HG02759 (cell line): Measurements from ENCODE around the gene NEDD8.
"Not testable (repeated sequence)": the region's sequence is repeated elsewhere in the genome, so short reads cannot be mapped to it uniquely, and the experiment has no call there.

Experiments used
- ATAC-seq: cut with Tn5 transposase; IDR thresholded peaks from one replicate; pipeline ENCODE4 v1.9.1; 2021; ENCODE audit warnings: mild to moderate bottlenecking, moderate library complexity; ENCODE audit not compliant: unreplicated experiment

The NEDD8 gene

GRCh38 chr14:24228902-24229301, 3.3 kb downstream of the NEDD8 start:
- ATAC-seq, result no peak

GRCh38 chr14:24226473-24226872, 5.7 kb downstream of the NEDD8 start:
- no peak for ATAC-seq

GRCh38 chr14:24224618-24225071, 7.5 kb downstream of the NEDD8 start:
- no peak for ATAC-seq

GRCh38 chr14:24222987-24223386, 9.2 kb downstream of the NEDD8 start:
- not testable (repeated sequence) for ATAC-seq

- ATAC-seq, result no peak
Observed at GRCh38 chr14:24219521-24219920, 12.6 kb downstream of the NEDD8 start.

GRCh38 chr14:24219080-24219479, 13.1 kb downstream of the NEDD8 start:
- ATAC-seq, result no peak

GRCh38 chr14:24216876-24217275, 15.3 kb downstream of the NEDD8 start:
- not testable (repeated sequence) for ATAC-seq

GRCh38 chr14:24216345-24216699, 15.8 kb downstream of the NEDD8 start:
- ATAC-seq, result no peak

GRCh38 chr14:24215495-24216344, 16.4 kb downstream of the NEDD8 start, which contains the start of gene MDP1:
Gene MDP1, minus strand, starts transcription at chr14:24216066. Its CDS starts 111 bp downstream, at chr14:24215955.
- ATAC-seq, result peak; percentile 72

- no peak for ATAC-seq
Observed at GRCh38 chr14:24213866-24214662, 18.1 kb downstream of the NEDD8 start.

- peak; percentile 80 for ATAC-seq
Observed at GRCh38 chr14:24212924-24213865, 19.0 kb downstream of the NEDD8 start, which contains the start of gene CHMP4A. Gene CHMP4A, minus strand, starts transcription at chr14:24213488. Its CDS starts 49 bp downstream, at chr14:24213439.

- no peak for ATAC-seq
Observed at GRCh38 chr14:24211311-24211710, 20.9 kb downstream of the NEDD8 start.

GRCh38 chr14:24207625-24208024, 24.5 kb downstream of the NEDD8 start:
- ATAC-seq, result no peak

GRCh38 chr14:24207104-24207551, 25.0 kb downstream of the NEDD8 start:
- no peak for ATAC-seq

GRCh38 chr14:24206260-24207103, 25.7 kb downstream of the NEDD8 start:
- no peak for ATAC-seq

GRCh38 chr14:24204163-24205146, 27.7 kb downstream of the NEDD8 start:
- ATAC-seq, result no peak

GRCh38 chr14:24203249-24203886, 28.8 kb downstream of the NEDD8 start:
- ATAC-seq, result not testable (repeated sequence)

GRCh38 chr14:24202538-24202937, 29.6 kb downstream of the NEDD8 start:
- ATAC-seq, result not testable (repeated sequence)
